GM12878 (cell line): ENCODE measurements around the gene ZBTB24. TPM values are rescaled to one million over a fixed set of nuclear protein-coding genes. Genes with fewer than 3 reads are reported as not detected.

Source experiments
- ATAC-seq: fragments of 200-7000 bp; cut with Tn5 transposase; 3 replicates; pipeline ENCODE4 v1.9.1; 2020; ENCODE audit warnings: mild to moderate bottlenecking, moderate library complexity
- BruUV-seq: library from RNA; stranded (reverse); fragments of 400-500 nt; replicated peaks from 2 replicates; lab custom pipeline; 2021; lab: Mats Ljungman, UMichigan
- CTCF ChIA-PET: fragments of 300-600 bp; sonication (Branson Sonifier 250); formaldehyde crosslinking; extraction: SDS; loops from one replicate; lab custom pipeline; 2021; ENCODE audit warnings: inconsistent platforms; lab: Yijun Ruan, JAX
- POLR2A ChIA-PET: fragments of 350-600 bp; formaldehyde crosslinking; extraction: SDS; loops from one replicate; lab custom pipeline; 2021; ENCODE audit warnings: inconsistent platforms; lab: Charles Lee
- RAD21 ChIA-PET: fragments of 300-600 bp; sonication (Branson Sonifier 250); formaldehyde crosslinking; loops from one replicate; lab custom pipeline; 2023; ENCODE audit warnings: antibody characterized with exemption; ENCODE audit not compliant: unreplicated experiment; lab: Charles Lee
- SMC1A ChIA-PET: fragments of 300-600 bp; sonication (Branson Sonifier 250); formaldehyde crosslinking; loops from one replicate; lab custom pipeline; 2023; ENCODE audit not compliant: unreplicated experiment, uncharacterized antibody; lab: Charles Lee
- DNase-seq: peaks from one replicate; pipeline ENCODE4 v3.0.0-alpha.2; 2011; ENCODE audit warnings: low read depth, low spot score
- FAIRE-seq: peaks from 3 replicates; lab custom pipeline; 2011; peaks lifted over from hg19 to GRCh38; lab: Jason Lieb, UNC
- H2AFZ ChIP-seq: 2 replicates; pipeline ENCODE4 v1.6.0; 2011; ENCODE audit warnings: low read depth, low read length, control low read depth; ENCODE audit not compliant: control insufficient read depth
- H3K27ac ChIP-seq: 2 replicates; pipeline ENCODE4 v1.5.1; 2011; ENCODE audit warnings: control low read depth; ENCODE audit not compliant: control insufficient read depth, insufficient read depth
- H3K27me3 ChIP-seq, 2 experiments: replicated peaks in 1 of 2; 2 replicates each; pipeline versions ENCODE4 v1.6.0 to v1.6.1; 2011; ENCODE audit warnings: low read length in 1 of 2; ENCODE audit not compliant: control insufficient read depth in 2 of 2, insufficient read depth in 2 of 2
- H3K36me3 ChIP-seq, 2 experiments: 2 replicates each; pipeline ENCODE4 v1.5.1; 2011; ENCODE audit warnings: low read length in 1 of 2; ENCODE audit not compliant: control insufficient read depth in 2 of 2, insufficient read depth in 2 of 2
- H3K4me1 ChIP-seq: 2 replicates; pipeline ENCODE4 v1.6.1; 2011; ENCODE audit warnings: mild to moderate bottlenecking, low read length, moderate library complexity, mixed read lengths; ENCODE audit not compliant: control insufficient read depth, insufficient read depth
- H3K4me2 ChIP-seq: 2 replicates; pipeline ENCODE4 v1.6.0; 2011; ENCODE audit warnings: control low read depth; ENCODE audit not compliant: control insufficient read depth, insufficient read depth
- H3K4me3 ChIP-seq: fragments of 200-600 bp; sonication (generic); 2 replicates; pipeline ENCODE4 v1.5.1; 2016
- H3K79me2 ChIP-seq: 2 replicates; pipeline ENCODE4 v1.6.0; 2011; ENCODE audit warnings: low read length; ENCODE audit not compliant: control insufficient read depth, insufficient read depth
- H3K9ac ChIP-seq: 2 replicates; pipeline ENCODE4 v1.8.0; 2011; ENCODE audit warnings: low read length, control low read depth, mixed read lengths; ENCODE audit not compliant: control insufficient read depth, insufficient read depth
- H3K9me3 ChIP-seq: replicated peaks from 3 replicates; pipeline ENCODE4 v1.5.1; 2011; ENCODE audit warnings: mild to moderate bottlenecking, low read length; ENCODE audit not compliant: control insufficient read depth, insufficient read depth
- H4K20me1 ChIP-seq: 2 replicates; pipeline ENCODE4 v1.6.0; 2011; ENCODE audit not compliant: control insufficient read depth, insufficient read depth
- CEBPZ ChIP-seq: fragments of 150-350 bp; IDR thresholded peaks from 2 replicates; pipeline ENCODE4 v1.6.1; 2016; ENCODE audit warnings: low read depth, low read length
- CHD1 ChIP-seq: IDR thresholded peaks from 2 replicates; pipeline ENCODE4 v1.6.1; 2012; ENCODE audit warnings: low read depth, low read length, improper control_type of control experiment
- IKZF1 ChIP-seq: fragments of 450-650 bp; conservative IDR thresholded peaks from 2 replicates; pipeline ENCODE4 v1.6.1; 2017; ENCODE audit warnings: antibody characterized with exemption, mild to moderate bottlenecking
- KLF5 ChIP-seq: fragments of 450-650 bp; IDR thresholded peaks from 2 replicates; pipeline ENCODE4 v1.6.1; 2014; ENCODE audit warnings: mild to moderate bottlenecking; ENCODE audit not compliant: partially characterized antibody
- MTA3 ChIP-seq: IDR thresholded peaks from 2 replicates; pipeline ENCODE4 v1.6.1; 2012; ENCODE audit warnings: low read length, inconsistent platforms, borderline replicate concordance
- NFYB ChIP-seq: IDR thresholded peaks from 2 replicates; pipeline ENCODE4 v1.6.1; 2011; ENCODE audit warnings: low read depth, mild to moderate bottlenecking, low read length, improper control_type of control experiment, moderate library complexity; ENCODE audit not compliant: insufficient read depth
- PAX5 ChIP-seq: IDR thresholded peaks from 2 replicates; pipeline ENCODE4 v1.6.1; 2011; ENCODE audit warnings: low read depth, low read length, borderline replicate concordance
- RUNX3 ChIP-seq: IDR thresholded peaks from 2 replicates; pipeline ENCODE4 v1.6.1; 2012; ENCODE audit warnings: low read length, inconsistent platforms
- TBL1XR1 ChIP-seq: IDR thresholded peaks from 2 replicates; pipeline ENCODE4 v1.6.1; 2012; ENCODE audit warnings: low read depth, low read length, improper control_type of control experiment
- WRNIP1 ChIP-seq: IDR thresholded peaks from 2 replicates; pipeline ENCODE4 v1.6.1; 2011; ENCODE audit warnings: low read depth, low read length, improper control_type of control experiment, borderline replicate concordance
- WGBS: methylation state at CpG from one replicate; pipeline ENCODE4 v1.1.6; 2016; ENCODE audit warnings: low lambda C conversion rate; ENCODE audit not compliant: insufficient replicate concordance, insufficient coverage; ENCODE audit errors: missing lambda C conversion rate; 5-methylcytosine and 5-hydroxymethylcytosine counted together
- in situ Hi-C: fragments of 300-500 bp; cut with MboI; formaldehyde crosslinking; loops from 9 replicates; pipeline ENCODE4 v1.14.3; 2018; ENCODE audit warnings: mixed read lengths
- intact Hi-C: fragments of 100-400 bp; cut with micrococcal nuclease; formaldehyde crosslinking; loops from one replicate; pipeline ENCODE4 v1.14.2; 2022; ENCODE audit not compliant: unreplicated experiment
- polyA plus RNA-seq, 11 experiments: library from polyadenylated mRNA; depleted of rRNA in 4 of 11; unstranded in 6 of 11; stranded (reverse) in 5 of 11; fragments of >200 nt; fragmentation: Nextera tagmentation in 4 of 11; fragmentation: Illumina TruSeq in 1 of 11; extraction: Ambion mirVana in 4 of 11; extraction: Trizol in 1 of 11; gene quantifications; 1 replicate in 1 of 11; 2 replicates in 10 of 11; pipeline versions ENCODE4 v1.2.1 to v1.2.3, GENCODE V29; 2011 to 2016; ENCODE audit warnings: inconsistent platforms in 2 of 11, missing spikeins in 2 of 11, low read depth in 1 of 11
- total RNA-seq, 4 experiments: library from RNA; depleted of rRNA in 3 of 4; stranded (reverse); fragments of >200 nt in 3 of 4; fragmentation: Illumina TruSeq in 1 of 4; extraction: Trizol in 1 of 4; gene quantifications; 2 replicates each; pipeline versions ENCODE4 v1.2.1 to v1.2.3, GENCODE V29; 2013 to 2021

ZBTB24 gene
- total and polyA plus RNA-seq, 10 of the 15 experiments (the other 5 are each of a cell fraction or from before 2014, with no cell fraction given): 2.9 to 17.7 (median 8.5) TPM

DNA sequence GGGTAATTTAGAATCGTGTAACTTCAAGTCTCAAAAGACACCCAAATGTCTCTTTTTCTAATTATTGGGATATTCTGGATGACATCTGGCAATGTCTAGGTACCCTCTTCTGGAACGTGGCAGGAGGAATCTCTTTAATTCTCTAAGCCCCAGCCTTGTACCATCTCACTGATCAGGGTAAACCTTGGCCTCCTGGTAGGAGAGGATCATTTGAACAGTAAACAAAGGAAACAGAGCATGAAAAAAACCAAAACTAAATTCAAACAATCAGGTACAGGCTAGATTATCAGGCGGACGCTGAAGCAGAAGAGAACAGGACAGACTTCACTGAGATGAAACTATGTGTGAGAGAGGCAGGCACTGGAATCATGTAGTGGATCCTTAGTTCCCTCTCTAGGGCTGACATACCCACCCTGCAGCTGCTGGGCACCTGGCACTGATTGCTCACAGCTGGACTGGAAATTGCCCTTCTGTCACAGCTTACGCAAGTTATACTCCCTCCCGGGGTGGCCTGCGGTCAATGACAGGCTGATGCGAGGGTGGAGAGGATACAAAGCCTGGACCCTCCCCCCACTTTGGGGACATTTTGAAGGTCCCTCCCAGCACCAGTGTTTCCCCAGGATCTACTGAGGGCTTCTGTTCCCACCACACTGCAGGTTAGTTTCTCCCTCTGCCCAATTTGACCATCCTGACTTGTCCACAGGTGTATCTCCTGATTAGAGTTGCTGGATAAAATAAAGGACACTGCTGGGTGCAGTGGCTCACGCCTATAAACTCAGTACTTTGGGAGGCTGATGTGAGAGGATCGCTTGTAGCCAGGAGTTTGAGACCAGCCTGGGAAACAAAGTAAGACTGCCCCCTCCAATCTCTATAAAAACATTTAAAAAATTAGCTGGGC, 20.6 kb upstream of the ZBTB24 start:
- TF ChIP-seq NFYB (no peak), CEBPZ (no peak), RUNX3 (no peak), WRNIP1 (no peak), CHD1 (no peak), TBL1XR1 (no peak), MTA3 (no peak), PAX5 (no peak), KLF5 (no peak), IKZF1 (no peak)
- FAIRE-seq (no peak), ATAC-seq (no peak), DNase-seq (no peak)
- 64% methylated on average over 10 of the region's 10 CpGs for WGBS
- Histone ChIP-seq H3K27ac (no peak overlapping the region), H3K4me3 (no peak overlapping the region), H3K9ac (no peak overlapping the region), H3K9me3 (no peaks in the 10 kb centered on the region), H3K79me2 (no peaks in the 10 kb centered on the region), H2AFZ (no peak overlapping the region), H3K4me1 (no peaks in the 10 kb centered on the region), H3K36me3 (no peaks in the 10 kb centered on the region), H3K27me3 (no peaks in the 10 kb centered on the region), H4K20me1 (no peaks in the 10 kb centered on the region), H3K4me2 (no peak overlapping the region)
- intact Hi-C loops (no loop called here), in situ Hi-C loops (no loop called here)
- POLR2A ChIA-PET: no interaction called here
- RAD21 ChIA-PET: no interaction called here
- CTCF ChIA-PET: no interaction called here
- no TSS peak for BruUV-seq
- SMC1A ChIA-PET: no interaction called here
